GM19438 (cell line): ENCODE measurements around the gene STC2.

ENCODE experiments used
- ATAC-seq: cut with Tn5 transposase; IDR thresholded peaks from one replicate; pipeline ENCODE4 v1.9.1; 2021; ENCODE audit warnings: low read depth; ENCODE audit not compliant: unreplicated experiment

Gene STC2

DNA sequence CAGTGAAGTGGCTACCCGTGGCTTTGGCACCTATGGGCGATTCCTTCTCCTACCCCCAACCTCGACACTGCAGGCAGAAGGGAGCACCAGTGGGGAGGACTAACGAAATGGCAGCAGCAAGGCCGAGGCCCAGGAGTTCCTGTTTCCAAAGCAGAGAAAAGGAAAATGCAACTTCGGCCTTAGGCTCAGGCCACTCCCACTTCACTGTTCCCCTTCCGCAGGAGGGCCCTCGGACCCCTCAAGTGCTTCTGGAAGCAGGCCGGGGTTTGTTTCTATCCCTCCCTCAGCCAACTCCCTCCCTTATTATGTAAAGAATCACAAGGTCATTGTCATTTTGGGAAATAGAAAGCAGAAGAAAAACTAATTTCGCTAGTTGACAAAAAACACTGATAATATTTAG, 56.8 kb downstream of the STC2 start:
- ATAC-seq = no peak

DNA sequence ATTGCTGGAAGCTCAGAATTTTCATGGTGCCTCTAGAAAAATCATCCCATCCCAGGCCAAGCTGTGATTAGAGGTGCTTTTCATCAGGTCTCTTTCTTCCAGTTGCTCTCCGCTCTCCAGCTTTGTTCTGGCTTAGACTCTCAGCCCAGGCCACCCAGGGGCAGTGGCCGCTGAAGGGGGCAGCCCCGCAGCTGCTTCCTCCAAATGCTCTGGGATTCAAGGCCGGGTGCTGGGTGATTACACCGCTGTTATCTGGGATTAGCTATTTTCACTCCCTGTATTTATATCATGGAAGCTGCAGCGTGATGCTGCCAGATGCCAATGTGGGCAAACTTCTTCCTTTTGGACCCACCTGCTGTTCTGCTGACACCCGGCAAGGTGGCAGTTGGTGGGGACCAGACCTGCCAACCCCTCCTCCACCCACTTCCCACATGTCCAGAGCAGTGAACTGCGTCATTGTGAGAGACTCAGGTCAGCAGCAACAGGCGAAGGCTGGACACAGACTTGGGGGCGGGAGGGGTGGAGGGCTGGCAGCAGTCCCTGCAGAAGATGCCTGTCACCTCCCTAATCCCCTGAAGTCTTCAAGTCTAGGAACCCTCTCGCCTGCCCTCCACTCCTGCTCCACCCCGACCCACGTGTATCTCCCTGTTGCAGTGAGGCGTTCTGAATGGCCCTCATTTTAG, 59.3 kb downstream of the STC2 start:
- no peak for ATAC-seq

DNA sequence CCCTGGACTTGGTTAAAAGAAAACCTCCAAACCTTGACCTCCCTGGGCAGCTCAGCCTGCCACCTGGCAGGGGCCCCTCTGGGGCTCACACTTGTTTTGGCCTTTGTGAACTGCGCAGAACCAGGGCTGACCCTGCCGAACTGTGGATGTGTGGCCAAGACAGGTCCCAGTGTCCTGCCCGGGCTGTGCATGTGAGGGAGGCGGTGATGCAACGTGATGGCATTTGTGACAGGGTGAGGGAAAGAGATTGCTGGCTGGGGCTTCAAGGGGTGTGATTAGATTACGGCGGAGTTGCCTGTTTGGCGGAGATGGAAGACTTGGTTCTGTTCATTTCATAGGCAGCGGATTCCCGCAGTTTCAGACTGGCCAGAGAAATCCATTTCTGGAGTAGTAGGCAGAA, 62.8 kb downstream of the STC2 start:
- ATAC-seq = no peak
